Panc1 (cell line): ENCODE results near the gene INVS. TPM values are rescaled to one million over a fixed set of nuclear protein-coding genes. Genes with fewer than 3 reads are reported as not detected.

Experiments
- ATAC-seq: fragments of 200-7000 bp; cut with Tn5 transposase; 2 replicates; pipeline ENCODE4 v1.9.1; 2020; ENCODE audit warnings: mild to moderate bottlenecking, moderate library complexity
- BruUV-seq: library from RNA; stranded (reverse); fragments of 400-500 nt; replicated peaks from 2 replicates; lab custom pipeline; 2021; lab: Mats Ljungman, UMichigan
- CTCF ChIA-PET: fragments of 300-600 bp; sonication (Branson Sonifier 250); formaldehyde crosslinking; loops from one replicate; lab custom pipeline; 2022; ENCODE audit warnings: antibody characterized with exemption; lab: Charles Lee
- POLR2A ChIA-PET: fragments of 300-600 bp; sonication (Branson Sonifier 250); formaldehyde crosslinking; loops from one replicate; lab custom pipeline; 2022; ENCODE audit warnings: antibody characterized with exemption; lab: Charles Lee
- DNase-seq: peaks from one replicate; pipeline ENCODE4 v3.0.0-alpha.2; 2010; ENCODE audit warnings: low read depth, low spot score
- H3K27ac ChIP-seq: 2 replicates; pipeline ENCODE4 v1.5.1; 2011; ENCODE audit warnings: mild to moderate bottlenecking, low read length, inconsistent platforms
- H3K27me3 ChIP-seq: fragments of 200-500 bp; sonication (Bioruptor generic); 2 replicates; pipeline ENCODE4 v1.6.0; 2014; ENCODE audit warnings: low read length, inconsistent platforms; ENCODE audit not compliant: control insufficient read depth, insufficient read depth
- H3K36me3 ChIP-seq: fragments of 200-500 bp; sonication (Bioruptor generic); 2 replicates; pipeline ENCODE4 v1.5.1; 2014; ENCODE audit warnings: inconsistent platforms, mild to moderate bottlenecking, low read length, moderate library complexity; ENCODE audit not compliant: control insufficient read depth, insufficient read depth
- H3K4me1 ChIP-seq: 2 replicates; pipeline ENCODE4 v1.5.1; 2011; ENCODE audit warnings: inconsistent platforms, mild to moderate bottlenecking, low read length, moderate library complexity; ENCODE audit not compliant: control insufficient read depth, insufficient read depth
- H3K4me3 ChIP-seq, 2 experiments: 2 replicates each; pipeline ENCODE4 v1.5.1; 2011 to 2012; ENCODE audit warnings: low read depth in 2 of 2, low read length in 2 of 2, mild to moderate bottlenecking in 2 of 2, inconsistent platforms in 1 of 2, moderate library complexity in 1 of 2
- H3K9me3 ChIP-seq: fragments of 200-500 bp; sonication (Bioruptor generic); 2 replicates; pipeline ENCODE4 v1.5.1; 2014; ENCODE audit warnings: low read depth, mild to moderate bottlenecking, inconsistent platforms, low read length, moderate library complexity; ENCODE audit not compliant: control insufficient read depth, insufficient read depth
- POLR2AphosphoS5 ChIP-seq: IDR thresholded peaks from 2 replicates; pipeline ENCODE4 v1.6.1; 2012; ENCODE audit warnings: mild to moderate bottlenecking, low read depth, low read length, moderate library complexity
- SIN3A ChIP-seq: IDR thresholded peaks from 2 replicates; pipeline ENCODE4 v1.6.1; 2012; ENCODE audit warnings: low read depth, mild to moderate bottlenecking, low read length, moderate library complexity, borderline replicate concordance; ENCODE audit not compliant: insufficient read depth
- TCF7L2 ChIP-seq: IDR thresholded peaks from 2 replicates; pipeline ENCODE4 v1.6.1; 2011; ENCODE audit warnings: mild to moderate bottlenecking, low read depth, low read length, inconsistent platforms
- in situ Hi-C: cut with HindIII; loops from 2 replicates; pipeline ENCODE4 v1.10.0; 2016; ENCODE audit warnings: low sequenced_read_pairs, low pct_unique_long_range_greater_than_20kb
- intact Hi-C: fragments of 100-400 bp; cut with micrococcal nuclease; formaldehyde crosslinking; loops from one replicate; pipeline ENCODE4 v1.10.0; 2022; ENCODE audit not compliant: unreplicated experiment
- total RNA-seq: library from RNA; stranded (reverse); gene quantifications from one replicate; pipeline ENCODE4 v1.2.1, GENCODE V29; 2021; ENCODE audit not compliant: unreplicated experiment
- TF ChIP-seq, protein P1 (sequence below): fragments of 450-650 bp; IDR thresholded peaks from 2 replicates; pipeline ENCODE4 v1.5.1; 2017; ENCODE audit warnings: mild to moderate bottlenecking
- TF ChIP-seq, protein P2 (sequence below), 2 experiments: IDR thresholded peaks; 2 replicates each; pipeline ENCODE4 v1.6.1; 2011 to 2012; ENCODE audit warnings: low read depth in 2 of 2, control low read depth in 1 of 2, low read length in 1 of 2, mild to moderate bottlenecking in 1 of 2, moderate library complexity in 1 of 2; ENCODE audit not compliant: insufficient read depth in 1 of 2

The INVS gene
- total RNA-seq, 1 experiment from 2014 or later = 8.2 TPM

DNA sequence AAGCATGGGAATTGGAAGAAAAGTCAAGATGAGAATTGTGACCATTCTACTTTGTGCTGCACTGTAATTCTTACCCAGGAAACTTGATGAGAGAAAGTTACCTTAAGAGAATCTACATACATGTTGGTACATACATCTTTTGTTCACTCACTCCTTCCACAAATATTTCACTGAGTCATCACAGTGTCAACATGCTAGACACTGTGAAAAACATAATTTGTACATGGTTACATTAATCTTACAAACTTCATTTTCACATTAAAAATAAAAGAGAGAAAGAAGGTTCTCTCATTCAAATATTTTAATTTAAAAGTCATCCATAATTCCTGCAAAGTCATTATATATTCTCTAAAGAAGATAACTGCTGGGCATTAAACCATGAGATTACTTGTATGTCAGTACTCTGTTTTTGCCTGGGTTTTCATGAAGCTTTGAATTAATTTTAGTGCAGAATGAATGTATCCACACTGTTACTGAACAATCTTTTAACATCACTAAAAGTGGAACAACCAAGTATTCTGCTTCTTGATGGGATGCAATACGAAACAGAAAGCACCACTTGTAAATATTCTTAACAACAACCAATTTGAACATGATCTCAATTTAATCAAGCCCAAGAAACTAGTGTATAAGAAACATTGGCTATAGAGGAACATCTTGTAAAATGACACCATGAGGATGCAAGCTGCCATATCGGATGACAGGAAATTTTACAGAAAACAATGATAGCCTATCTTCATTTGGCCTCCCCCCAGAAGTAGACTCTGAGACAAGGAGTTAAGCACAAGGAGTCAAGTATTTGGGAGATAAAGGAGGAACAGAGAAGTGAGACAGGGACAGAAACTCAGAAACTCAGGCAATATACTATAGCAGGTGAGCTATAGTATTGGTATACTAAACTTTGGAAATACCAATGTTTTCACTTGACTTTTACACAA is 28.7 kb upstream of the INVS start:
- TF ChIP-seq SIN3A = no peak
- TF ChIP-seq, protein P1, sequence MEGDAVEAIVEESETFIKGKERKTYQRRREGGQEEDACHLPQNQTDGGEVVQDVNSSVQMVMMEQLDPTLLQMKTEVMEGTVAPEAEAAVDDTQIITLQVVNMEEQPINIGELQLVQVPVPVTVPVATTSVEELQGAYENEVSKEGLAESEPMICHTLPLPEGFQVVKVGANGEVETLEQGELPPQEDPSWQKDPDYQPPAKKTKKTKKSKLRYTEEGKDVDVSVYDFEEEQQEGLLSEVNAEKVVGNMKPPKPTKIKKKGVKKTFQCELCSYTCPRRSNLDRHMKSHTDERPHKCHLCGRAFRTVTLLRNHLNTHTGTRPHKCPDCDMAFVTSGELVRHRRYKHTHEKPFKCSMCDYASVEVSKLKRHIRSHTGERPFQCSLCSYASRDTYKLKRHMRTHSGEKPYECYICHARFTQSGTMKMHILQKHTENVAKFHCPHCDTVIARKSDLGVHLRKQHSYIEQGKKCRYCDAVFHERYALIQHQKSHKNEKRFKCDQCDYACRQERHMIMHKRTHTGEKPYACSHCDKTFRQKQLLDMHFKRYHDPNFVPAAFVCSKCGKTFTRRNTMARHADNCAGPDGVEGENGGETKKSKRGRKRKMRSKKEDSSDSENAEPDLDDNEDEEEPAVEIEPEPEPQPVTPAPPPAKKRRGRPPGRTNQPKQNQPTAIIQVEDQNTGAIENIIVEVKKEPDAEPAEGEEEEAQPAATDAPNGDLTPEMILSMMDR = no peak
- no peak for TF ChIP-seq POLR2AphosphoS5
- TF ChIP-seq, protein P2, sequence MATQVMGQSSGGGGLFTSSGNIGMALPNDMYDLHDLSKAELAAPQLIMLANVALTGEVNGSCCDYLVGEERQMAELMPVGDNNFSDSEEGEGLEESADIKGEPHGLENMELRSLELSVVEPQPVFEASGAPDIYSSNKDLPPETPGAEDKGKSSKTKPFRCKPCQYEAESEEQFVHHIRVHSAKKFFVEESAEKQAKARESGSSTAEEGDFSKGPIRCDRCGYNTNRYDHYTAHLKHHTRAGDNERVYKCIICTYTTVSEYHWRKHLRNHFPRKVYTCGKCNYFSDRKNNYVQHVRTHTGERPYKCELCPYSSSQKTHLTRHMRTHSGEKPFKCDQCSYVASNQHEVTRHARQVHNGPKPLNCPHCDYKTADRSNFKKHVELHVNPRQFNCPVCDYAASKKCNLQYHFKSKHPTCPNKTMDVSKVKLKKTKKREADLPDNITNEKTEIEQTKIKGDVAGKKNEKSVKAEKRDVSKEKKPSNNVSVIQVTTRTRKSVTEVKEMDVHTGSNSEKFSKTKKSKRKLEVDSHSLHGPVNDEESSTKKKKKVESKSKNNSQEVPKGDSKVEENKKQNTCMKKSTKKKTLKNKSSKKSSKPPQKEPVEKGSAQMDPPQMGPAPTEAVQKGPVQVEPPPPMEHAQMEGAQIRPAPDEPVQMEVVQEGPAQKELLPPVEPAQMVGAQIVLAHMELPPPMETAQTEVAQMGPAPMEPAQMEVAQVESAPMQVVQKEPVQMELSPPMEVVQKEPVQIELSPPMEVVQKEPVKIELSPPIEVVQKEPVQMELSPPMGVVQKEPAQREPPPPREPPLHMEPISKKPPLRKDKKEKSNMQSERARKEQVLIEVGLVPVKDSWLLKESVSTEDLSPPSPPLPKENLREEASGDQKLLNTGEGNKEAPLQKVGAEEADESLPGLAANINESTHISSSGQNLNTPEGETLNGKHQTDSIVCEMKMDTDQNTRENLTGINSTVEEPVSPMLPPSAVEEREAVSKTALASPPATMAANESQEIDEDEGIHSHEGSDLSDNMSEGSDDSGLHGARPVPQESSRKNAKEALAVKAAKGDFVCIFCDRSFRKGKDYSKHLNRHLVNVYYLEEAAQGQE (IDR thresholded peaks at IDR 0.05; ENCODE audit: insufficient read depth in 1 of 2, low read depth in 2 of 2, low read length in 1 of 2) = no peak
- no peak for TF ChIP-seq TCF7L2
- Histone ChIP-seq H3K27me3 (no peaks in the 10 kb centered on the region), H3K4me1 (no peaks in the 10 kb centered on the region), H3K9me3 (no peaks in the 10 kb centered on the region), H3K27ac (no peak overlapping the region), H3K4me3 (no peak overlapping the region), H3K36me3 (no peaks in the 10 kb centered on the region)
- in situ Hi-C loops = no loop called here
- ChIA-PET POLR2A (no interaction called here), CTCF (no interaction called here)
- ATAC-seq = no peak
- intact Hi-C loops = no loop called here
- no peak for DNase-seq
- BruUV-seq = no TSS peak

DNA sequence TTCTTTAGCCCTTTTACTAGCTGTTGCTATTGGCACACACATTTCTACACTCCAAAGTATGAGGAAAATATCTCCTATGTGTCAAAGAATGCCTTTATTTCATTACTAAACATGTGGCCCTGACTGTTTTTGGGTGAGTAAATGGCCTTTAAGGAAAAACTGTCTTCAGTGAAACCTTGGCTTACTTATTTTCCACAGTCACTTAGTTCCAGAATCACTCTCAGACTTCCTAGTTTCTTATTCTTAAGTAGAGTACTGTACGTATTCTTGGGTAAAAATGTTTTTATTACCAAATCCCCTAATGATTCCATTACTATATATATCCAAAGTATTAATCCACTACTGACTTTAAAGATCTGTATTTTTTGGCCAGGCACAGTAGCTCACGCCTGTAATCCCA is 27.8 kb upstream of the INVS start:
- Histone ChIP-seq H3K4me1 (no peaks in the 10 kb centered on the region), H3K27ac (no peak overlapping the region), H3K4me3 (no peak overlapping the region), H3K9me3 (no peaks in the 10 kb centered on the region), H3K27me3 (no peaks in the 10 kb centered on the region), H3K36me3 (no peaks in the 10 kb centered on the region)
- DNase-seq = no peak
- intact Hi-C loops = no loop called here
- no TSS peak for BruUV-seq
- ATAC-seq = no peak
- ChIA-PET CTCF (interaction anchor here (0.5 kb wide), 1 partner anchor 41 kb away, joined by 5 read pairs; no protein-coding TSS in a partner anchor), POLR2A (no interaction called here)
- in situ Hi-C loops = no loop called here
- TF ChIP-seq POLR2AphosphoS5 (no peak), TCF7L2 (no peak), SIN3A (no peak)
- TF ChIP-seq, protein P1 = no peak
- TF ChIP-seq, protein P2 (IDR thresholded peaks at IDR 0.05; ENCODE audit: insufficient read depth in 1 of 2, low read depth in 2 of 2, low read length in 1 of 2) = no peak
